ENCODE data around the gene ZNRD2.

Gene ZNRD2

GRCh38 chr11:65538232-65538914 lies 31.9 kb upstream of the ZNRD2 start:
- no peak for DNase-seq (ENCODE audit: low spot score)

- DNase-seq (ENCODE audit: low spot score) = peak; percentile 83
These were observed 31.1 kb upstream of the ZNRD2 start for GRCh38 chr11:65538915-65539743.

- DNase-seq (ENCODE audit: low spot score) = peak; percentile 86
These were observed 30.5 kb upstream of the ZNRD2 start for GRCh38 chr11:65539744-65540289.

- peak; percentile 99 for DNase-seq (ENCODE audit: low spot score)
These were observed 29.8 kb upstream of the ZNRD2 start for GRCh38 chr11:65540290-65541092.

- no peak for DNase-seq (ENCODE audit: low spot score)
These were observed 28.9 kb upstream of the ZNRD2 start for GRCh38 chr11:65541093-65541982.

DNA sequence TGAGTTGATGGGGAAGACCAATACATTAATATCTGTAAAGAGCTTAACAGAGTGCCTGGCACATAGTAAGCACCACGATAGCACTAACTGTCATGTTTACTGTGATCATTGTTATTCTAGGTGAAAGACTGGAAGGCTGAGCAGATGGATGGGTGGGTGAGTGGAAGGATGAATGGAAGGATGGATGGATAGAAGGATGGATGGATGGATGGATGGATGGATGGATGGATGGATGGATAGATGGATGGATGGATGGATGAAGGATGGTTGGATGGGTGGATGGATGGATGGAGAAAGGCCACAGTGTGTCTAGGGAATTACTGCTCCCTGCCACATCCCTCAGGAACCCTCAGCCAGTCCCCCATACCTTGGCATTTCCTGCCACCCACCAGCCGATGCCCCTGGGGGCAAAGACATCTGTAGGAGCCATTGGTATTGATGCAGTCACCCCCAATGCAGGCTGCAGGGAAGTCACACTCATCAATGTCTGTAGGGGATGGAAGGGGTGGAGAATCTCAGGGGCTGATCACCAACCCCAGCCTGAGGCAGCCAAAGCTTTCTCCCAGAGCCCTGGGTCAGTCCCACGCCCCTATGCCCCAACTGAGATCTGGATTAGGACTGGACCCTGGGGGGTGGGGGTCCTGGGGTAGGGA lies 27.4 kb upstream of the ZNRD2 start:
- no peak for DNase-seq (ENCODE audit: low spot score)

DNA sequence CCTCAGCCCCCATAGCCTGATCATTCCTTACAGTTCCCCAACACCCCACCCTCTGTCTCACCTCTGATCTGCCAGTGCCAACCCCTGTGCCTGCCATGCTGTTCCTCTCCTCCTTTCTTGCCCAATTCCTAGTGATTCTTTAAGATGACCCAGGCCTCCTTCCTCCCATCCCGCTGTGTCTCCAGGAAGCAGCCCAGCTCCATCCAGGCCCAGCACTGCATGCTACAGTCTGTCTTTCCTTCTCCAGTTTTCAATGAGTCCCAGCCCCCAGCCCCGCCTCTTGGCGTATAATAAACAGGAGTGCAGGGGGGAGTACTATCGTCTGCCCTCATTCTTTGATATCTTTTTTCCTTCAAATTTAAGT lies 24.4 kb upstream of the ZNRD2 start:
- no peak for DNase-seq (ENCODE audit: low spot score)

GRCh38 chr11:65546217-65546958 lies 23.9 kb upstream of the ZNRD2 start:
- peak; percentile 96 for DNase-seq (ENCODE audit: low spot score)

GRCh38 chr11:65547446-65548125 lies 22.7 kb upstream of the ZNRD2 start:
- DNase-seq (ENCODE audit: low spot score) = no peak

DNA sequence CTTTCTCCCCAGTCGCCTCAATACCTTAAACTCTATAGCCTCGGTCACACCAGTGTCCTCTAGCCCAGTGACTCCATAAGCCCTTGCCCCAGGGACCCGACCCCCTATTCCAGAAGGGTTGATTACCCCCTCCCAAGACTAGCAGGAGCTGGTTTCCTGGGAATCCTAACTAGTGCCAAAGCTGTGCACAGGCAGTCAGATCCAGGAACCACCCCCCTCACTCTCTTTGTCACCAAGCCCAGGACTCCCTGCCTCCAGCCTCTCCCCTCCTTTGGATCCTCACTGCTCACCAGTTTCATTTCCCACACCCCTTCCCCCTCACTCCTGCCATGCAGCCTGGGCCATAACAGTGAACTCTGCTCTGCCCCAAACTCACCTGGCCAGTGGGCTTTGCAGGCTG lies 21.9 kb upstream of the ZNRD2 start:
- no peak for DNase-seq (ENCODE audit: low spot score)

GRCh38 chr11:65549096-65549495 lies 21.2 kb upstream of the ZNRD2 start:
- no peak for DNase-seq (ENCODE audit: low spot score)

DNA sequence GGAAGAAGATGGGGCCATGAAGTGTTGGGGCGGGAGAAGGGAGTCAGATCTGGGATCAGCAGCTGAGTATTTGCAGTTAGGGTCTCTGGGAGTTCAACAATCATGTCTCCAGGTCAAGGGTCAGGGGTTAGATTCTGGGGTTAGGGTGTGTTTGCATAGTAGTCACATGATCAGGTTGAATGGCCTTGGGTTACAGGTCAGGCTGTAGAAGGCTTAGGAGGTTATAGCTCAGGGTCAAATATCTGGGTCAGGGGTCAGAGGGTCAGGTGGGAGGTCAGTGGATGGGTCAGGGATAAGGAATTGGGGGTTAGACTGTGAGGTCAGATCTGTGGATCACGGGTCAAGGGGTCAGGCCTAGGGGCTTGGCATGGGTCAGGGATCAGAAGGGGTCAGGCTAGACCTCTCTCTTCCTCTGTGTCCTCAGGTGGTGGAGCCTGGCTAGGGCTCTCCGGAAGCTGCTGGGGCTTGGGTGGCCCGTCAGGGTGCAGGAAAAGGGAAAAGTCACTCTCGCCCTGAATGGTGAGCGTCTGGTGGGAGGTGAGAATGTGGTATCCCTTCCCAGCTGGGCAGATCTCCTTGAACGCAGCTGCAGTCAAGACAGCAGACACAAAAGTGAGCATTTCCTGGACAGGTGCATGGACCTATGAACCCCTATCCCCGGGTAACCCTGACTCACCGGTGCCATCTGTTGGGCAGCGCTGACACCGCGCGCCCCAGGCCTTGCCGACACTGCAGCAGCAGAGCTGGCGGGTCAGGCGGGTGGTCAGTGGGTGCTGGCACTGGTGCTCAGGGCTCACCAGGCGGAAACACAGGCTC lies 18.5 kb upstream of the ZNRD2 start:
- no peak for DNase-seq (ENCODE audit: low spot score)

GRCh38 chr11:65552388-65552951 lies 17.8 kb upstream of the ZNRD2 start:
- no peak for DNase-seq (ENCODE audit: low spot score)

GRCh38 chr11:65553301-65554001 lies 16.8 kb upstream of the ZNRD2 start:
- no peak for DNase-seq (ENCODE audit: low spot score)

- DNase-seq (ENCODE audit: low spot score) = no peak
These were observed 16.0 kb upstream of the ZNRD2 start for GRCh38 chr11:65554057-65554818.

DNA sequence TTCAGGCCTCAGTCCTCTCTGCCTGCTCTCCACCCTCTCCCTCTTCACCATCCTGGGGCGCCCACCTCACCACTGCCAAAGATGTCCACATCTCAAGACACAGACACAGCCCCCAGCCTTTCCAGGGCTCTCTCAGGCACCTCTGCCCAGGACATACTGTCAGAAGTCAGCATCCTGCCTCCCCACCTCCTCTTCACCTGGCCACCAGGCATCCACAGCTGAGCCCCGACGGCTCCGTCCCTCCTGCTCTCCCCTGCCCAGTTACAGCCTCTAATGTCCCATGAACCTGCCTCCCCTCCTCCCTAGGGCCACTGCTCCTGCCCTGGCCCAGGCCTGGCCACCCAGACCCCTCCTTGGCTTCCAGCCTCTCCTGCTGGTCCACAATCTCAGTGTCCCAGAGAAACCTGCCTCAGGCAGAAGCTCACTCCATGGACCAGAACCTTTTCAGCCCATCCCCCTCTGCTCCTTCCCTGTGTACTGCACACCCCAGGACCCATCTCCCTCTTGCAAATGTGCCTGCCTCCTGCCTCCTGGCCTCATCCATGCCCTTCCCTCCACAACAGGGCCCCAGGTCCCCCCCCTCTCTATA lies 15.3 kb upstream of the ZNRD2 start:
- no peak for DNase-seq (ENCODE audit: low spot score)
